WTC11 (cell line): ENCODE data around the gene ANKRD33B. TPM values are rescaled to one million over a fixed set of nuclear protein-coding genes. Genes with fewer than 3 reads are reported as not detected.

ENCODE experiments used
- total RNA-seq: library from RNA; stranded (reverse); gene quantifications from 3 replicates; pipeline ENCODE4 v1.2.3, GENCODE V29; 2021

Gene ANKRD33B
- total RNA-seq, 1 experiment from 2014 or later: 9.2 TPM

Other genes starting within 250 kb of the ANKRD33B start
- 117 to 122 TPM (median 121 TPM) in 3 replicates for gene MARCHF6, start 210.4 kb upstream of the ANKRD33B start, total RNA-seq
- gene ROPN1L, start 122.2 kb upstream of the ANKRD33B start, total RNA-seq: 0.27 TPM in 1 of 3 replicates, not detected in the others
- gene DAP, start 197.2 kb downstream of the ANKRD33B start, total RNA-seq: 46.7 to 47.7 TPM (median 47.5 TPM) in 3 replicates